Measurements from ENCODE around the gene SEC22A. TPM values are rescaled to one million over a fixed set of nuclear protein-coding genes. Genes with fewer than 3 reads are reported as not detected.

The SEC22A gene
- total and polyA plus RNA-seq, 10 of the 15 experiments (the other 5 are each of a cell fraction or from before 2014, with no cell fraction given): 19.3 to 70.3 (median 36.7) TPM

DNA sequence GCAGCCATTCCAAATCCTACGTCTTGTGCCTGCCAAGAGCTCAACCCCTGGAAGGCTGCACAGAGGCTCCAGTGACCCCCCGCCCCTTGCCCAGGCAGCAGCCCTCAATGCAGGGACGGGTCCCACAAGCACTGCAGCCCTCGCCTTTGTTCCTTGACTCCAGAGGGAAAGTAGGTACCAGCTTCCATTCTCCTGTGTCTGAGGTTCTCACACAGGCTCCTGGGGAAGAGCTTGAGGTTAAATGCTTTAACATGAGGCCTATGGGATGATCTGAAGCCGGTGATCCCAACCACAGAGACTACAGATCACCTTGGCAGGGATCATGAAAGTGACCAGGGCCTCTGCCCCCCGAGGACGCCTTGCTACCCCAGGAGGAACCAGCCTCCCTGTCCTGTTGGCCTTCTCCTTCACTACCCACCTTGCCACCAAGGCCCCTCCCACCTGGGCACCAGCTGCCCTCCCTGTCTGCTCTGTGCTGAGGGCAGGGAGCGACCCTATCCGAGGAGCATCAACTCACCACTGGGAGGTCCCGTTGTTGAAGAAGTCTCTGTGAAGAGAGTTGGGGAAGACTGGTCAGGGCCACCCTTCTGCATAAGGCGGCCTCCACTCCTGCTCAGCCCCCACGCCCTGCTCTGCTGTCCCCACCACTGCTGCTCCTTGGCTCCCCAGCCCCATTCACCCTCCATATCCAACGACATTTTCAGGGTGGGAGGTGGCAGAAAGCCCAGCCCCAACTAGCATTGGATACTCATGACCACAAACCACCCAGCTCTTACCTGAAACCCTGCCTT is 95.3 kb downstream of the SEC22A start:
- H3K27ac ChIP-seq (ENCODE audit: control insufficient read depth, insufficient read depth): no peak overlapping the region
- no peaks in the 10 kb centered on the region for H3K4me1 ChIP-seq (ENCODE audit: control insufficient read depth, insufficient read depth, low read length)
- no peaks in the 10 kb centered on the region; a peak in 1 of 4 replicates for H3K27me3 ChIP-seq (replicated peaks in 1 of 2; ENCODE audit: control insufficient read depth in 2 of 2, insufficient read depth in 2 of 2, low read length in 1 of 2)
- ATAC-seq (no peak), FAIRE-seq (no peak), DNase-seq (ENCODE audit: low read depth, low spot score) (no peak)
- BruUV-seq (replicated peaks): no TSS peak
- intact Hi-C loops (cut with micrococcal nuclease; ENCODE audit: unreplicated experiment): no loop called here
- RAD21 ChIA-PET (ENCODE audit: unreplicated experiment): no interaction called here
- no peak overlapping the region for H3K4me3 ChIP-seq
- no peaks in the 10 kb centered on the region for H3K9me3 ChIP-seq (replicated peaks; ENCODE audit: control insufficient read depth, insufficient read depth, low read length)
- TF ChIP-seq SREBF2 (IDR thresholded peaks at IDR 0.05; ENCODE audit: low read length) (no peak), EGR1 (IDR thresholded peaks at IDR 0.05; ENCODE audit: borderline replicate concordance in 1 of 2, low read depth in 2 of 2, low read length in 2 of 2) (no peak), ZNF622 (IDR thresholded peaks at IDR 0.05) (no peak), JUND (IDR thresholded peaks at IDR 0.05; ENCODE audit: low read depth, low read length) (no peak), MTA3 (IDR thresholded peaks at IDR 0.05; ENCODE audit: borderline replicate concordance, low read length) (no peak), MYB (IDR thresholded peaks at IDR 0.05; ENCODE audit: borderline replicate concordance, low read depth, low read length) (no peak), FOXK2 (IDR thresholded peaks at IDR 0.05) (no peak), TCF3 (IDR thresholded peaks at IDR 0.05; ENCODE audit: borderline replicate concordance, insufficient read depth, low read depth, low read length) (no peak), ZSCAN29 (IDR thresholded peaks at IDR 0.05) (no peak), RELA (IDR thresholded peaks at IDR 0.05; ENCODE audit: borderline replicate concordance, partially characterized antibody) (no peak), RAD21 (IDR thresholded peaks at IDR 0.05; ENCODE audit: insufficient read depth, low read depth, low read length) (no peak)
- TF ChIP-seq, protein P1, sequence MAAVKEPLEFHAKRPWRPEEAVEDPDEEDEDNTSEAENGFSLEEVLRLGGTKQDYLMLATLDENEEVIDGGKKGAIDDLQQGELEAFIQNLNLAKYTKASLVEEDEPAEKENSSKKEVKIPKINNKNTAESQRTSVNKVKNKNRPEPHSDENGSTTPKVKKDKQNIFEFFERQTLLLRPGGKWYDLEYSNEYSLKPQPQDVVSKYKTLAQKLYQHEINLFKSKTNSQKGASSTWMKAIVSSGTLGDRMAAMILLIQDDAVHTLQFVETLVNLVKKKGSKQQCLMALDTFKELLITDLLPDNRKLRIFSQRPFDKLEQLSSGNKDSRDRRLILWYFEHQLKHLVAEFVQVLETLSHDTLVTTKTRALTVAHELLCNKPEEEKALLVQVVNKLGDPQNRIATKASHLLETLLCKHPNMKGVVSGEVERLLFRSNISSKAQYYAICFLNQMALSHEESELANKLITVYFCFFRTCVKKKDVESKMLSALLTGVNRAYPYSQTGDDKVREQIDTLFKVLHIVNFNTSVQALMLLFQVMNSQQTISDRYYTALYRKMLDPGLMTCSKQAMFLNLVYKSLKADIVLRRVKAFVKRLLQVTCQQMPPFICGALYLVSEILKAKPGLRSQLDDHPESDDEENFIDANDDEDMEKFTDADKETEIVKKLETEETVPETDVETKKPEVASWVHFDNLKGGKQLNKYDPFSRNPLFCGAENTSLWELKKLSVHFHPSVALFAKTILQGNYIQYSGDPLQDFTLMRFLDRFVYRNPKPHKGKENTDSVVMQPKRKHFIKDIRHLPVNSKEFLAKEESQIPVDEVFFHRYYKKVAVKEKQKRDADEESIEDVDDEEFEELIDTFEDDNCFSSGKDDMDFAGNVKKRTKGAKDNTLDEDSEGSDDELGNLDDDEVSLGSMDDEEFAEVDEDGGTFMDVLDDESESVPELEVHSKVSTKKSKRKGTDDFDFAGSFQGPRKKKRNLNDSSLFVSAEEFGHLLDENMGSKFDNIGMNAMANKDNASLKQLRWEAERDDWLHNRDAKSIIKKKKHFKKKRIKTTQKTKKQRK (IDR thresholded peaks at IDR 0.05; ENCODE audit: low read depth, low read length): no peak
- TF ChIP-seq, protein P2, sequence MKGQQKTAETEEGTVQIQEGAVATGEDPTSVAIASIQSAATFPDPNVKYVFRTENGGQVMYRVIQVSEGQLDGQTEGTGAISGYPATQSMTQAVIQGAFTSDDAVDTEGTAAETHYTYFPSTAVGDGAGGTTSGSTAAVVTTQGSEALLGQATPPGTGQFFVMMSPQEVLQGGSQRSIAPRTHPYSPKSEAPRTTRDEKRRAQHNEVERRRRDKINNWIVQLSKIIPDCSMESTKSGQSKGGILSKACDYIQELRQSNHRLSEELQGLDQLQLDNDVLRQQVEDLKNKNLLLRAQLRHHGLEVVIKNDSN (IDR thresholded peaks at IDR 0.05; ENCODE audit: borderline replicate concordance, extremely low read length, insufficient read depth, low read depth, low read length): no peak
- TF ChIP-seq, protein P3, sequence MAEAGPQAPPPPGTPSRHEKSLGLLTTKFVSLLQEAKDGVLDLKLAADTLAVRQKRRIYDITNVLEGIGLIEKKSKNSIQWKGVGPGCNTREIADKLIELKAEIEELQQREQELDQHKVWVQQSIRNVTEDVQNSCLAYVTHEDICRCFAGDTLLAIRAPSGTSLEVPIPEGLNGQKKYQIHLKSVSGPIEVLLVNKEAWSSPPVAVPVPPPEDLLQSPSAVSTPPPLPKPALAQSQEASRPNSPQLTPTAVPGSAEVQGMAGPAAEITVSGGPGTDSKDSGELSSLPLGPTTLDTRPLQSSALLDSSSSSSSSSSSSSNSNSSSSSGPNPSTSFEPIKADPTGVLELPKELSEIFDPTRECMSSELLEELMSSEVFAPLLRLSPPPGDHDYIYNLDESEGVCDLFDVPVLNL (IDR thresholded peaks at IDR 0.05; ENCODE audit: low read depth, low read length): no peak
- H3K9ac ChIP-seq (ENCODE audit: control insufficient read depth, insufficient read depth, low read length): no peak overlapping the region
- H3K79me2 ChIP-seq (ENCODE audit: control insufficient read depth, insufficient read depth, low read length): no peaks in the 10 kb centered on the region
- no peaks in the 10 kb centered on the region for H3K36me3 ChIP-seq (ENCODE audit: control insufficient read depth in 2 of 2, insufficient read depth in 2 of 2, low read length in 1 of 2)
- POLR2A ChIA-PET: no interaction called here
- SMC1A ChIA-PET (ENCODE audit: uncharacterized antibody, unreplicated experiment): no interaction called here
- H4K20me1 ChIP-seq (ENCODE audit: control insufficient read depth, insufficient read depth): no peaks in the 10 kb centered on the region
- WGBS (ENCODE audit: insufficient coverage, insufficient replicate concordance, low lambda C conversion rate, missing lambda C conversion rate): 28% methylated on average over 12 of the region's 13 CpGs
- no peak overlapping the region for H2AFZ ChIP-seq (ENCODE audit: control insufficient read depth, low read depth, low read length)
- CTCF ChIA-PET: interaction anchor here (0.7 kb wide), 1 partner anchor 192 kb away, joined by 3 read pairs; no protein-coding TSS in a partner anchor
- in situ Hi-C loops (cut with MboI): no loop called here
- H3K4me2 ChIP-seq (ENCODE audit: control insufficient read depth, insufficient read depth): no peak overlapping the region

Measured in GM12878 (cell line).